ENCODE data around the gene LINC01488. TPM values are rescaled to one million over a fixed set of nuclear protein-coding genes. Genes with fewer than 3 reads are reported as not detected.

Gene LINC01488
- total RNA-seq, 1 experiment from 2014 or later = not detected

DNA sequence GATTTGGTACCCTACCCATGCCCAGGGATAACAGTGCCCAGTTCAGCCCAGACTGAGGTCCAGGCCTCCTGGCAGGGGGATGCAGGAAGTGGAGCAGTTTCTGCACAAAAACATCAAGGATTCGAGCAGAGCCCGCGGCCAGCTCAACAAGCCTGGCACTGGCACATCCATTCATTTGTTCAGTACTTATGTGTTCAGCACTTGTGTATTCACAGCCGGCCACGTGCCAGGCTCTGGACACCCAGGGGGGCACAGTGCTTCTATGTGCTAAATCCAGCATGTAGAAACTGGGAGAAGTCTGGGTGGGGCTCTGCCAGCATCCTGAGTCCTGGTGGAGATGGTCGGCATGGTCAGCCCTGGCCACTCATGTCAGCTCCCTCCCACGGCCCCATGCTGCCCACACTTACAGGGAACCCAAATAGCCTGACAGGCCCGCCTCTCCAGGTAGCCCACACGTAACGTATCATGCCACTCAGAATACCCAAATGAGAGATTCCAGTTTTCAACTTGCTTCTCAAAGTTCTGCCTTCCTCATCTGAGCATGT lies 28.5 kb downstream of the LINC01488 start:
- DNase-seq (ENCODE audit: low spot score) = no peak

DNA sequence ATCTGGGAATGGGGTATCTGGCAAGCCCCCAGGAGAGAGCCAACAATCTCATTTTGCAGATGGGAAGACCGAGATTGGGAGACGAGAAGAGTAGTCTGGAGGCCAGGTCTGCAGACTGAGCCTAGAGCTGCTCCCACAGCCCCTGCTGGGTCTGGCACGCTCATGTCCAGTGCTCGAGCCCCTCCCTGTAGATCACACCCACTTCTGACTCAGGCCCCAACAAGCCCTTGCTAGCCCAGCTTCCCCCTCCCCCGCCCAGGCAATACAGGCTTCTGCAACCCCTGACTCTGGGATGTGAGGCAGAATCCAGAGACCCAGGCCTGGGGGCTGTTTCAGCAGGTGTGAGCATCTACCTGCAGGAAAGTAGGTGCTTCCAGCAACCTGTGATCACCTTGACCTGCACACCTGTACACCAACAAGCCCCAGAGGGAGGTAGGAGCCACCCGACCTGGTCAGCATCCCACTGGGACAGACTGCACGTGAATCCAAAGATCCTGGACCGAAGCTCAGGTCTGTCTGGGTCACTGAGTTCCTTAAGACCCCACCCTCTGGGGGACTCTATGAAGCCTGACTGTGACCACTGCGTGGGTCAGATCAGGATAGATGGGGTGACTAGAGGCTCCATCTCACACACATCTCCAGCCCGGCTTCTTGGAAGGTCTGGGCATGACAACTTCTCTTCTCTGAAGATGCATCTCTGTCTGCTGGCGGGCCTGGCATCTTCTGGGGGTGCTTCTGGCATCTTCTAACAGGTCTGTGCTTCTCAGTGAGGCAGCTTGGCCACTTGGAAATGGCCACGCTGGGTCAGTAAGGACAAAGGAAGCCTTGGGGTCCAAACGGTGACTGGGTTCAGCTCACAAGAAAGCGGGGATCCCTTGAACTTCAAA lies 29.3 kb downstream of the LINC01488 start:
- DNase-seq (ENCODE audit: low spot score) = peak; percentile 63

DNA sequence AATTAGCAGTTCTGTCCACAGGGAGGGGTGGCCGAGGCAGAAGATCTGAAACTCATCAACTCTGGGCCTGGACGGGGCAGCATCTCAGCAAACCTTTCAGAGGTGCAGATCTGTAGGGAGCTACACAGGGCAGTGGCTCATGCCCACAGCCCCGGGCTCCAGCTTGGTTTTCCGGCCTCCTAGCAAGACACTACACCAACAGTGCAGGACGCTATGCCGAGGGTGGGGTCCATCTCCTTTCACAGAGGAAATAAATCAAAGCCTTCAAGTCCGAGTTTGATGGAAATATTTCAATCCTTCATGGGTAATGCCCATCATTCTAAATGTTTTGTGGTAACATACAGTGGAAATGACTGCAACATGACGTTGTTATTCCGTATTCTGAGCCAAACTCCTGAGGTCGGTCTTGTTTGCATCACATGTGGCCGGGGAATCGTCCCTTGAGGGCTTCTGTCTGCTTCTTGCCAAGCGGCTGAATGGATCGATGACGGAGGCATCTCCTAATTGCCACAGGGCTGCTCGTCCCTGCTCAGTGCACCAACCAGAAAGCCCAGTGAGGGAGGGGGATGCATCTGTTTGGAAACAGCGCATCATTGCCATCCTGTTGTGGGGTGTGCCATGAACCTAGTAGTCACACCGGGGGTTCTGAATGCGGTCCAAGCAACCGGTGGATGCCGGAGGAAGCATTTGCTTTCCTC lies 30.0 kb downstream of the LINC01488 start:
- no peak for DNase-seq (ENCODE audit: low spot score)

- DNase-seq (ENCODE audit: low spot score) = no peak
Measured at GRCh38 chr11:69512136-69512535, 30.7 kb downstream of the LINC01488 start.

DNA sequence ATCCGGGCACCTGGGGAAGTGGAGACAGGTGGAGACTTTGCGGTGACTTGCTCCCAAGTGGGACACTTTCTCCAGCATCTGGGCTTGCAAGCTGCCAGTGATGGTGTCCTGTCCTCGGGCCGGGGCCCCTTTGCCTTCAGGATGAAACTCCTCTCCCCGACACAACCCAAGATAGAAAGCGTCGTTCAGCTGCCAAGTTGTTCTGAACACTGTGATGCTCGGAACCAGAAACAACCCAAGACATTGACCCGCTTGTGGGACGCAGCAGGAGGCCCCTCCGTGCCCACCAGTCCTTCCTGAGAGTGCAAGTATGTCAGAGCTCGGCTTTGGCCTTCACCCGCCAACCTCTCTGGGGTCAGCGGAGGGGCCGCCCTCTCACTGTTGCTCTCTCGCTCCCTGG lies 31.3 kb downstream of the LINC01488 start:
- DNase-seq (ENCODE audit: low spot score) = no peak

GRCh38 chr11:69513196-69513595 lies 31.7 kb downstream of the LINC01488 start:
- DNase-seq (ENCODE audit: low spot score) = no peak

DNA sequence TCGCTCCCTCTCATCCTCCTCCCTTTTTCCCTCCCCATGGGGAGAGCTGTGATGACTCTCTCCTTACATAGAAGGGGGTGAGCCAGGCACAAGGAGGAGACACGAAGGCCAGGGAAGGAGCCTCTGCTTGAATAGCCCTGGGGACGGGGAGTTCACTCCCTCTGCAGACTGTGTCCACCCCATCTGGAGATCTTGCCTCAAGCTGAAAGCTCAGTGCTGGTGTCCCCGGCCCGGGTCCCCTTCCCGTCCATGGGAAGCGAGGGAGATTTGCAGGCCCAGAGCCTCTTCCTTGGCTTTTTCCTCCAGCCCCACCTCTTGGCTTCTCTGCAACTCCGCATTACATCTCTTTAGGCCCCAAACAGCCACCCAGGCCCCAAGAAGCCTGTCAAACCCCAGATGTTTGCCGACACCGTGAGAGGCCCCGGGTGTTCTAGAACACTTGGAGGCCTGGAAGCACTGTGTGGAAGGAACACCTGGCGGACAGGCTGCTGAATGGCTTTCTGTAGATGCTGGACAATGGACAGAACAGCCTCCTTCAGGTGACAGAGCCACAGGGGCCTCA lies 32.3 kb downstream of the LINC01488 start:
- DNase-seq (ENCODE audit: low spot score) = no peak

DNA sequence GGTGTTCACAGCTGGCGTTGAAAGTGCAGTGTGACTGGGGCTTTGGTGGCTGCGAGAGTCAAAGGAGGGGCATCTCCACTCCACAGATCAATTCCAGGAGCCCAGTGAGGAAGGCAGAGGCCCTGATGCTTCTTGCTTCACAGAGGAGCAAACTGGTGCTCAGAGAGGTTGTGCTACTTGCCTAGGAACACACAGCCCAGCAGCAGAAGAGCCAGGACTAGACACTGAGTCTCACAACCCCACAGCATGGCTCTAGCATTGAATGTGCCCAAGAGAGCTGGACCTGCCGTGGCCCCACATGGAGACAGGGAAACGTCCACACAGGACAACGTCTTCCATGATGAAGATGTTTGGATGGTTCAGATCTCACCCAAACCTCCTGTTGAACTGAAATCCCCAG lies 33.3 kb downstream of the LINC01488 start:
- no peak for DNase-seq (ENCODE audit: low spot score)

DNA sequence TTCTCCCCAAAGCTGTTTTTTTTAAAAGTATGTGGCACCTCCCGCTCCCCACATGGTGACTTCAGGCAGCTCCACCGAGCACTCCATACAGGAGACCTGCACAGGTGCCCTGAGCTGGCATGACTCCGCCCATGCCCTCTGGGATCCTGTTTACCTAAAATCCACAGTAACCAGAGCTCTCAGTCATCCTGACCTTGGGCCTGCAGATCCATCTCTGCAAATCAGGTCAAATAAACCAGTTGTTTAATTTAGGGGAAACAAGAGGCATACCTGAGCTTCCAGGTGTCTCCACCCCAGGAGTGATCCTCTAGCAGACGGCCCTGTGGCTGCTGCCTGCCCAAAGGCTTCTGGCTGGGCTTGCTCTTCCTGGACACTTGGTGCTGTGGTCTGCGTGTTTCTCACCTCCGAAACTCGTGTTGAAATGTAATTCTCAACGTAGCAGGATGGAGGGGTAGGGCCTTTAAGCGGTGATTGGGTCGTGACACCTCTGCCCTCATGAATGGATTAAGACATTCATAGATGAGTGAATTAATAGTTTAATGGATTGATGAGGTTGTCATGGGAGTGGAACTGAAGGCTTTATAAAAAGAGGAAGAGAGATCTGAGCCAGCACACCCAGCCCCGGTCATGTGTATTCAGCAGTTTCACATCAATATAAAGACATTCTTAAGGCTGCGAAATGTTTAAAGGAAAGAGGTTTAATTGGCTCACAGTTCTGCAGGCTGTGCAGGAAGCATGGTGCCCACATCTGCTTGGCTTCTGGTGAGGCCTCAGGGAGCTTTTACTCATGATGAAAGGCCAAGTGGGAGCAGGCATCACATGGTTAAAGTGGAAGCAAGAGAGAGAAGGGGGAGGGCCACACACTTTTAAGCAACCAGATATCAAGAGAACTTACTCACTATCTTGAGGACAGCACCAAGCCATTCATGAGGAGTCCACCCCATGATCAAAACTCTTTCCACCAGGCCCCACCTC lies 34.1 kb downstream of the LINC01488 start:
- DNase-seq (ENCODE audit: low spot score) = no peak

DNA sequence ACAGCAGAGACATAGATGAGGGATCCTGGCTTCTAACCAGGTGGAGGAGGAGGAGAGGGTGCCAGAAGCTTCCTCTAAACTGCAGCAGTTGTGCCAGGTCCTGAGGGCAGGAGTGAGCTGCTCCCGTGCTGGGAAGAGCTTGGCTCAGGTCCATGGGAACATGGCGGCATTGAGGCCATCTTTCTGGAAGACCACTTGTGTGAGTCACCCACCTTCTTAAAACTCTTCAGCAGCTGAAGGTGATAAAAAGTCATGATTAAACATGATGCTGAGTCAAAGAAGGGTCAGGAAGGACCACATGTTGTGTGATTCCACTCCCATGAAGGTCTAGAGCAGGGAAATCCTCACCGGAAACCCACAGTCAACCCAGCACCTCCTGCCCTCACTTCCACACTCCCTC lies 35.1 kb downstream of the LINC01488 start:
- no peak for DNase-seq (ENCODE audit: low spot score)

GRCh38 chr11:69518081-69518950 lies 36.9 kb downstream of the LINC01488 start:
- DNase-seq (ENCODE audit: low spot score) = no peak

GRCh38 chr11:69520186-69520916 lies 38.9 kb downstream of the LINC01488 start:
- no peak for DNase-seq (ENCODE audit: low spot score)

DNA sequence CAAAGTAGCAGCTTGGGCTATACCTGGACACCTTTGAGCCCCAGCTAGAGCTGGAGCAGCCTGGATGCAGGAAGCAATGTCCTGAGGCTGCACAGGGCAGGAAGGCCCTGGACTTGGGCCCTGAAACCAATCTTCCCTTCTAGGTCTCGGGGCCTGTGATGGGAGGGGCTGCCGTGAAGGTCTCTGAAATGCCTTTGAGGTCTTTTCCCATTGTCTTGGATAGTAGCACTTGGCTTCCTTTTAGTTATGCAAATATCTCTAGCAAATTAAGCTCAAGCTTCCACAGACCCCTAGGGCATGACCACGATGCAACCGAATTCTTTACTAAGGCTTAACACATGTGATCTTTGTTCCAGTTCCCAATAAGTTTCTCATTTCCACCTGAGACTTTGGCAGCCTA lies 40.0 kb downstream of the LINC01488 start:
- no peak for DNase-seq (ENCODE audit: low spot score)

- no peak for DNase-seq (ENCODE audit: low spot score)
Measured at GRCh38 chr11:69523453-69523852, 42.0 kb downstream of the LINC01488 start.

DNA sequence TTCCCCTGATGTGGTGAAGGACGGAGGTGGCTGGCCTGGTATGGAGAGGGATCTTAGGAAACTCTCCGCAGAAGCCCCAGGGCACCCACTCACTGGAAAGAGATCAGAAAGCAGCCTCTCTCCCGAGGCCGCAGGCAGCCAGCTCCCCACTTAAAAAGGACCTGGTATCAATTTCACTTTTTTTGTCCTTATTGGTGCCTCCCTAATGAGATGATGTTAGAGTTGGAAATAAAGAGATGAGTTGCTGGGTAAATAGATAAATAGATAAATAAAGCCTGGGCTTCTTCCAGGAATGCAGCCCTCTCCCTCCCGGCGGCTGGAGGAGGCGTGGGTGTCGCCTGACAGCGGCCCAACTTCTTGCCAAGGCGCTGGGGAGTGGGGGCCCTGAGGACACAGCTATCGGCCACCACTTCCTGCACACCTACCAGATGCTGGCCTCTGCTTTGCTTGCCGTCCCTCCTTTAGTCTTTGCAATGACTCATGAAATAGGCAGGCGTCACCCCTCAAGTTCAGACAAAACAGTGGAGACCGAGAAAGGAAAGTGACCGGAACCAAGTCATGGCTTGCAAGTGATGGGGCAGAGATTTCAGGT lies 42.9 kb downstream of the LINC01488 start:
- peak; percentile 85 for DNase-seq (ENCODE audit: low spot score)

GRCh38 chr11:69524991-69525411 lies 43.5 kb downstream of the LINC01488 start:
- DNase-seq (ENCODE audit: low spot score) = no peak

DNA sequence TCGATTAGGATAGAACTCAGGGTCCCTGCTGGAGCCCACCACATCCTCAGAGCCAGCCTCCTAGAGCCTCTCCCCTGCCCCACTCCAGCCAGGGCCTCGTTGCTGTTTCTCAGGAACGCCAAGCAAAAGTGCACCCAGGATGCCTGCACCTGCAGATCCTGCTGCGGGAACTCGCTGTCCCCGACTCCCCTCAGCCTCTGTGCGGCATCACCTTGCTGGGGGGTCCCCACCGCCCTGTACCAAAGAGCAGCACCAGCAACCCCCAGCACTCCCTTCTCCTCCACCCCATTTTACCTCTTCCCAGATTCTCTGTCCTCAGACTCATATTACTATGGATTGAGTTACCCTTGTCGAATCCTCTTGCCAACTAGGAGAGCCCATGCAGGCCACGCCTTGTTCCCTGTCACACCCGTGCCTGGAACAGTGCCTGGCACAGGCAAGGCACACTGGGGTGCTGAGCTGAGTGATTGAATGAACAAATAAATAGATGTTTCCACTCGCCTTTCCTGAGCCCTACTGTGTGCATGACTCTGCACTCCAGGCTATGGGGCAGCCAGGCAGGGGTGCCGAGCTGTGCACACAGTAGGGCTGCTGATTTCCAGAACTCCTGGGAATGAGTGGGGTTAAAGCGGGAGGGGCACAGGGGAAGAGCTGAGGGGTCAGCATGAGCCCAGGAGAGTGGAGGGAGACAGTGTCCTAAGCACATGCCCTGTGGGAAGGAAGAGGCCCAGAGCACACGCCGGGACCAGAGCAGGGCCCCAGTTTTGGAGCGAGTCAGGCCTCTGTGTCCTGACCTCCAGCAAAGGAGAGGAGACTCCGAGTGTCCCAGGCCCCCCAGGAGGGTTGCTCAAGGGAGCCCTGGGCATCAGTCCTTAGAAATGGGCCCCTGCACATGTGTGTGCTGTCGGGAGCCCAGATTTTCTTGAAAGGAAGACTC lies 44.3 kb downstream of the LINC01488 start:
- DNase-seq (ENCODE audit: low spot score) = no peak

DNA sequence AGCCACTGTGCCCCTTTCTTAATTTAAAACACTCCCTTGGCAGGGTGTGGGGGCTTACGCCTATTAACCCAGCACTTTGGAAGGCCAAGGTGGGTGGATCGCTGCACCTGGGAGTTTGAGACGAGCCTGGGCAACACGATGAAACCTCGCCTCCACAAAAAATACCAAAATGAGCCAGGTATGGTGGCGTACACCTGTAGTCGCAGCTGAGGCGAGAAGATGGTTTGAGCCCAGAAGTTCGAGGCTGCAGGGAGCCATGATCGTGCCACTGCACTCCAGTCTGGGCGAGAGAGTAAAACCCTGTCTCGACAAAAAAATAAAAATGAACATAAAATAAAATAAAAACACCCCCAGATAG lies 45.0 kb downstream of the LINC01488 start:
- DNase-seq (ENCODE audit: low spot score) = no peak

Measured in A172 (cell line).